Posterior vena cava (tissue), 2 donors: ENCODE results near the gene FOXE3. TPM values are rescaled to one million over a fixed set of nuclear protein-coding genes. Genes with fewer than 3 reads are reported as not detected.

Source experiments
- total RNA-seq, 2 donors: library from RNA; stranded (reverse); fragmentation: NEBNext Ultra II Directional; extraction: Animal tissue kit (Norgen Biotek cat#: 25700); gene quantifications; one replicate each; pipeline ENCODE4 v1.2.1, GENCODE V29; 2021
- donor health status: DM: yes; HTN: yes; CAD: no.
- donor health status: DM: yes; HTN: yes; CAD: no.

The FOXE3 gene
- total RNA-seq, 2 donors from 2014 or later = 0.10 TPM; not detected in 1

Other genes with a start within 250 kb of the FOXE3 start
- gene PDZK1IP1, start 226.2 kb upstream of the FOXE3 start, total RNA-seq = 1 to 10 TPM in 1 of 2 donors, under 1 TPM in 1; 0.76 to 1.0 TPM
- 1 to 10 TPM; 5.3 to 8.7 TPM for gene TAL1, start 184.1 kb upstream of the FOXE3 start, total RNA-seq
- 1 to 10 TPM in 1 of 2 donors, under 1 TPM in 1; 0.86 to 1.1 TPM for gene STIL, start 102.1 kb upstream of the FOXE3 start, total RNA-seq
- 100 to 1,000 TPM; 109 to 127 TPM for gene CMPK1, start 82.5 kb upstream of the FOXE3 start, total RNA-seq
- gene FOXD2, start 21.8 kb downstream of the FOXE3 start, total RNA-seq = under 1 TPM; 0.19 to 0.37 TPM